Cardiac muscle cell (in vitro differentiated cells and primary cell): ENCODE results near the gene SEC22C. TPM values are rescaled to one million over a fixed set of nuclear protein-coding genes. Genes with fewer than 3 reads are reported as not detected.

Experiments
- DNase-seq, 2 donors: peaks; one replicate each; pipeline versions ENCODE4 v3.0.0 to v3.0.0-alpha.2; 2010 to 2017; ENCODE audit warnings: low read depth in 1 of 2, low spot score in 1 of 2
- H3K27ac ChIP-seq: fragments of 200-600 bp; sonication (generic); 2 replicates; pipeline ENCODE4 v1.5.1; 2016
- H3K27me3 ChIP-seq: fragments of 200-600 bp; sonication (generic); 2 replicates; pipeline ENCODE4 v1.6.0; 2016; ENCODE audit warnings: control low read depth
- H3K36me3 ChIP-seq: fragments of 200-600 bp; sonication (generic); 2 replicates; pipeline ENCODE4 v1.5.1; 2016; ENCODE audit warnings: control low read depth
- H3K4me1 ChIP-seq: fragments of 200-600 bp; sonication (generic); 2 replicates; pipeline ENCODE4 v1.8.1; 2017; ENCODE audit warnings: low read depth, mild to moderate bottlenecking, mixed run types
- H3K4me3 ChIP-seq: fragments of 200-600 bp; sonication (generic); 2 replicates; pipeline ENCODE4 v1.5.1; 2016; ENCODE audit warnings: mild to moderate bottlenecking
- H3K9me3 ChIP-seq: fragments of 200-600 bp; sonication (generic); 2 replicates; pipeline ENCODE4 v1.5.1; 2017; ENCODE audit warnings: low read depth, mild to moderate bottlenecking, control low read depth
- CTCF ChIP-seq: IDR thresholded peaks from 2 replicates; pipeline ENCODE4 v1.5.1; 2012; ENCODE audit warnings: low read depth, mild to moderate bottlenecking, low read length
- polyA plus RNA-seq: library from polyadenylated mRNA; unstranded; fragments of >200 nt; fragmentation: Nextera tagmentation; extraction: Ambion mirVana; gene quantifications from 2 replicates; pipeline ENCODE4 v1.2.1, GENCODE V29; 2016
- total RNA-seq: library from RNA; depleted of rRNA; stranded (reverse); fragments of >200 nt; gene quantifications from 2 replicates; pipeline ENCODE4 v1.2.3, GENCODE V29; 2016

The SEC22C gene
- total and polyA plus RNA-seq, 2 experiments from 2014 or later = 30.9 to 31.6 TPM

GRCh38 chr3:42515391-42515916 lies 66.3 kb downstream of the SEC22C start:
- Histone ChIP-seq H3K36me3 (no peaks in the 10 kb centered on the region), H3K27me3 (no peaks in the 10 kb centered on the region), H3K27ac (no peak overlapping the region), H3K9me3 (no peaks in the 10 kb centered on the region), H3K4me3 (no peak overlapping the region), H3K4me1 (no peaks in the 10 kb centered on the region)
- TF ChIP-seq CTCF = no peak
- no peak for DNase-seq

- H3K27me3 ChIP-seq = no peaks in the 10 kb centered on the region
- TF ChIP-seq CTCF = no peak
- no peak overlapping the region for H3K4me3 ChIP-seq
- no peaks in the 10 kb centered on the region for H3K4me1 ChIP-seq
- no peak for DNase-seq
- H3K27ac ChIP-seq = no peak overlapping the region
- no peaks in the 10 kb centered on the region for H3K36me3 ChIP-seq
- no peaks in the 10 kb centered on the region for H3K9me3 ChIP-seq
Measured at GRCh38 chr3:42514876-42515275, 66.9 kb downstream of the SEC22C start.

- Histone ChIP-seq H3K36me3 (no peaks in the 10 kb centered on the region), H3K4me3 (no peak overlapping the region), H3K27ac (no peak overlapping the region), H3K4me1 (no peaks in the 10 kb centered on the region), H3K27me3 (no peaks in the 10 kb centered on the region), H3K9me3 (no peaks in the 10 kb centered on the region)
- no peak for DNase-seq
- no peak for TF ChIP-seq CTCF
Measured at GRCh38 chr3:42513521-42513920, 68.2 kb downstream of the SEC22C start.

GRCh38 chr3:42513121-42513520 lies 68.6 kb downstream of the SEC22C start:
- TF ChIP-seq CTCF = no peak
- H3K27ac ChIP-seq = no peak overlapping the region
- no peaks in the 10 kb centered on the region for H3K4me1 ChIP-seq
- H3K4me3 ChIP-seq = no peak overlapping the region
- no peaks in the 10 kb centered on the region for H3K36me3 ChIP-seq
- H3K27me3 ChIP-seq = no peaks in the 10 kb centered on the region
- H3K9me3 ChIP-seq = no peaks in the 10 kb centered on the region
- no peak for DNase-seq

GRCh38 chr3:42511736-42512135 lies 70.0 kb downstream of the SEC22C start:
- H3K36me3 ChIP-seq = no peaks in the 10 kb centered on the region
- no peaks in the 10 kb centered on the region for H3K27me3 ChIP-seq
- no peak overlapping the region for H3K4me3 ChIP-seq
- no peaks in the 10 kb centered on the region for H3K9me3 ChIP-seq
- H3K27ac ChIP-seq = no peak overlapping the region
- H3K4me1 ChIP-seq = no peaks in the 10 kb centered on the region
- DNase-seq = no peak
- no peak for TF ChIP-seq CTCF

- Histone ChIP-seq H3K9me3 (no peaks in the 10 kb centered on the region), H3K4me1 (no peaks in the 10 kb centered on the region), H3K27ac (no peak overlapping the region), H3K4me3 (no peak overlapping the region), H3K36me3 (no peaks in the 10 kb centered on the region), H3K27me3 (no peaks in the 10 kb centered on the region)
- no peak for TF ChIP-seq CTCF
- DNase-seq = no peak
Measured at GRCh38 chr3:42511201-42511600, 70.6 kb downstream of the SEC22C start.
